Activated naive CD8-positive, alpha-beta T cell treated with anti-CD3 and anti-CD28 coated beads, Interleukin-2, amount 50 U/mL, for 16 hours (primary cell): ENCODE measurements around the gene ACO2.

Source experiments
- DNase-seq: peaks from one replicate; pipeline ENCODE4 v3.0.0-alpha.2; 2020; ENCODE audit warnings: low read depth, low spot score

ACO2 gene

GRCh38 chr22:41523464-41524221 lies 54.7 kb downstream of the ACO2 start:
- DNase-seq: no peak

- no peak for DNase-seq
Observed at GRCh38 chr22:41524251-41524661, 55.3 kb downstream of the ACO2 start.

- peak; percentile 32 for DNase-seq
Observed at GRCh38 chr22:41524809-41525449, 56.0 kb downstream of the ACO2 start.

GRCh38 chr22:41525450-41526225 lies 56.7 kb downstream of the ACO2 start:
- DNase-seq: no peak

GRCh38 chr22:41526226-41526829 lies 57.4 kb downstream of the ACO2 start:
- no peak for DNase-seq

- no peak for DNase-seq
Observed at GRCh38 chr22:41526830-41527799, 58.2 kb downstream of the ACO2 start.

GRCh38 chr22:41528132-41528766 lies 59.3 kb downstream of the ACO2 start:
- DNase-seq: no peak

GRCh38 chr22:41528938-41529561 lies 60.1 kb downstream of the ACO2 start:
- DNase-seq: no peak

GRCh38 chr22:41530890-41531714 lies 62.2 kb downstream of the ACO2 start:
- no peak for DNase-seq

- no peak for DNase-seq
Observed at GRCh38 chr22:41531715-41532477, 63.0 kb downstream of the ACO2 start.

GRCh38 chr22:41532908-41533825 lies 64.2 kb downstream of the ACO2 start:
- DNase-seq: peak; percentile 31

GRCh38 chr22:41534219-41534618 lies 65.3 kb downstream of the ACO2 start:
- no peak for DNase-seq

GRCh38 chr22:41535244-41535643 lies 66.3 kb downstream of the ACO2 start:
- DNase-seq: no peak

GRCh38 chr22:41537203-41537602 lies 68.3 kb downstream of the ACO2 start:
- DNase-seq: no peak

GRCh38 chr22:41538583-41538982 lies 69.7 kb downstream of the ACO2 start:
- no peak for DNase-seq

GRCh38 chr22:41539146-41540005 lies 70.5 kb downstream of the ACO2 start:
- DNase-seq: no peak
